GM18511 (cell line): ENCODE data around the gene RANBP3.
"Not testable (repeated sequence)": the region's sequence is repeated elsewhere in the genome, so short reads cannot be mapped to it uniquely, and the experiment has no call there.

ENCODE experiments used
- ATAC-seq: cut with Tn5 transposase; IDR thresholded peaks from one replicate; pipeline ENCODE4 v1.9.1; 2021; ENCODE audit warnings: mild to moderate bottlenecking, moderate library complexity; ENCODE audit not compliant: unreplicated experiment

RANBP3 gene

GRCh38 chr19:5968431-5969373, 9.2 kb downstream of the RANBP3 start:
- ATAC-seq: no peak

GRCh38 chr19:5967994-5968430, 9.9 kb downstream of the RANBP3 start:
- ATAC-seq: no peak

GRCh38 chr19:5967571-5967970, 10.4 kb downstream of the RANBP3 start:
- ATAC-seq: no peak

- no peak for ATAC-seq
Measured at GRCh38 chr19:5966941-5967340, 11.0 kb downstream of the RANBP3 start.

- no peak for ATAC-seq
Measured at GRCh38 chr19:5966215-5966614, 11.7 kb downstream of the RANBP3 start.

- ATAC-seq: no peak
Measured at GRCh38 chr19:5964816-5965565, 12.9 kb downstream of the RANBP3 start.

- no peak for ATAC-seq
Measured at GRCh38 chr19:5963855-5964254, 14.1 kb downstream of the RANBP3 start.

- ATAC-seq: not testable (repeated sequence)
Measured at GRCh38 chr19:5963259-5963658, 14.7 kb downstream of the RANBP3 start.

- no peak for ATAC-seq
Measured at GRCh38 chr19:5961969-5962945, 15.7 kb downstream of the RANBP3 start.

- not testable (repeated sequence) for ATAC-seq
Measured at GRCh38 chr19:5961641-5961968, 16.3 kb downstream of the RANBP3 start.

GRCh38 chr19:5960005-5961001, 17.6 kb downstream of the RANBP3 start:
- ATAC-seq: no peak

- no peak for ATAC-seq
Measured at GRCh38 chr19:5959260-5960004, 18.5 kb downstream of the RANBP3 start.

- ATAC-seq: no peak
Measured at GRCh38 chr19:5958851-5959122, 19.2 kb downstream of the RANBP3 start.

GRCh38 chr19:5958074-5958850, 19.7 kb downstream of the RANBP3 start:
- ATAC-seq: no peak

GRCh38 chr19:5957170-5957569, 20.8 kb downstream of the RANBP3 start:
- no peak for ATAC-seq

GRCh38 chr19:5956728-5957127, 21.2 kb downstream of the RANBP3 start:
- no peak for ATAC-seq

GRCh38 chr19:5956323-5956722, 21.6 kb downstream of the RANBP3 start:
- no peak for ATAC-seq

- ATAC-seq: no peak
Measured at GRCh38 chr19:5955636-5955935, 22.4 kb downstream of the RANBP3 start.

- no peak for ATAC-seq
Measured at GRCh38 chr19:5954293-5954692, 23.6 kb downstream of the RANBP3 start.
